Lung (tissue), 12 donors: ENCODE results near the gene LONRF2. TPM values are rescaled to one million over a fixed set of nuclear protein-coding genes. Genes with fewer than 3 reads are reported as not detected.

Source experiments
- ATAC-seq: fragments of 200-7000 bp; cut with Tn5 transposase; one replicate; pipeline ENCODE4 v1.9.1; 2020; ENCODE audit warnings: moderate number of reproducible peaks; ENCODE audit not compliant: insufficient read depth, low FRiP score
- DNase-seq, 3 donors: peaks; one replicate each; pipeline ENCODE4 v3.0.0-alpha.2; 2013 to 2017
- H3K27ac ChIP-seq, 2 donors: one replicate each; pipeline ENCODE4 v1.5.1; 2013; ENCODE audit warnings: mild to moderate bottlenecking in 2 of 2, moderate library complexity in 2 of 2, control low read depth in 1 of 2, inconsistent platforms in 1 of 2, low read depth in 1 of 2, low read length in 1 of 2
- H3K27me3 ChIP-seq, 3 donors: one replicate each; pipeline ENCODE4 v1.5.1; 2013; ENCODE audit warnings: low read length in 2 of 3; ENCODE audit not compliant: control insufficient read depth in 3 of 3, insufficient read depth in 3 of 3
- H3K36me3 ChIP-seq, 4 donors: one replicate each; pipeline ENCODE4 v1.5.1; 2013; ENCODE audit warnings: low read length in 4 of 4, mild to moderate bottlenecking in 1 of 4, moderate library complexity in 1 of 4; ENCODE audit not compliant: control insufficient read depth in 4 of 4, insufficient read depth in 4 of 4
- H3K4me1 ChIP-seq, 5 donors: one replicate each; pipeline ENCODE4 v1.5.1; 2013; ENCODE audit warnings: low read length in 5 of 5, mild to moderate bottlenecking in 2 of 5, moderate library complexity in 1 of 5; ENCODE audit not compliant: control insufficient read depth in 5 of 5, insufficient read depth in 5 of 5
- H3K4me3 ChIP-seq: one replicate; pipeline ENCODE4 v1.5.1; 2013; ENCODE audit warnings: mild to moderate bottlenecking, control low read depth, moderate library complexity
- H3K9ac ChIP-seq, 2 donors: one replicate each; pipeline ENCODE4 v1.5.1; 2013; ENCODE audit warnings: low read length in 2 of 2, control low read depth in 1 of 2; ENCODE audit not compliant: insufficient read depth in 1 of 2
- H3K9me3 ChIP-seq, 4 donors: one replicate each; pipeline ENCODE4 v1.5.1; 2013; ENCODE audit warnings: low read length in 3 of 4, mild to moderate bottlenecking in 1 of 4, moderate library complexity in 1 of 4; ENCODE audit not compliant: control insufficient read depth in 4 of 4, insufficient read depth in 3 of 4
- WGBS, 2 donors: extraction: QIAGEN DNeasy Blood & Tissue Kit; methylation state at CpG; one replicate each; pipeline ENCODE4 v1.1.7; 2013; 5-methylcytosine and 5-hydroxymethylcytosine counted together
- polyA plus RNA-seq, 2 donors: library from polyadenylated mRNA; stranded (reverse); fragments of 200-250 nt; gene quantifications; one replicate each; pipeline ENCODE4 v1.2.1, GENCODE V29; 2013
- total RNA-seq, 2 donors: library from RNA; depleted of rRNA in 1 of 2; stranded (reverse); fragments of >200 nt in 1 of 2; gene quantifications; one replicate each; pipeline ENCODE4 v1.2.1, GENCODE V29; 2014 to 2021
- TF ChIP-seq, protein P1 (sequence below): IDR thresholded peaks from 2 replicates; pipeline ENCODE4 v1.5.1; 2012; ENCODE audit warnings: mild to moderate bottlenecking; ENCODE audit errors: control extremely low read depth, extremely low read depth
- donor health status: control.
- donor health status: control.
- donor health status: Bipolar disorder and iron deficiency.
- donor health status: healthy.
- donor health status: DM: yes; HTN: yes; CAD: no.

LONRF2 gene
- total and polyA plus RNA-seq, 4 donors, result 0.38 to 5.2 (median 2.6) TPM

DNA sequence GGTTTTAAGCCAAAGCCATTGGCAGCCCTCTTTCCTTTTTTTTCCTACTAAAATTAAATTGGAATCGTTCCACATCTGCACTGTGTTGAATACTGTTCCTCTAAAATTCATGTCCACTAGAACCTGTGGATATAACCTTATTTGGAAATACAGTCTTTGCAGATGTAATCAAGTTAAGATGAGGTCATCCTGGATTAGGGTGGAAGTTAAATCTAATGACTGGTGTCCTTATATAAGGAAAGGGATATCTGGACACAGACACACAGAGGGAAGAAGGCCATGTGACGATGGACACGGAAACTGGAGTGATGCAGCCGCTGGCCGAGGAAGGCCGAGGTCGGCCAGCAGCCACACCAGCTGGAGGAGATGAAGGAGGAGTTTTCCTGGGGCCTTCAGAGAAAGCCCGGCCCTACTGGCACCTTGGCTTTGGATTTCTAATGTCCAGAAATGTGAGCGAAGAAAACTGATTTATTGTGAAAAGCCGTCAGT lies 49.4 kb downstream of the LONRF2 start:
- 78 to 89% methylated on average over 10 of the region's 10 CpGs for WGBS, 2 donors
- peaks cover 0 to 15% (median 6%) of the 10 kb centered on the region in 5 donors for H3K4me1 ChIP-seq
- no peak overlapping the region for H3K27ac ChIP-seq
- H3K9me3 ChIP-seq, result peaks cover 0 to 3% (median 0%) of the 10 kb centered on the region in 4 donors
- no peaks in the 10 kb centered on the region for H3K27me3 ChIP-seq
- no peak for ATAC-seq
- peak; percentile 62 to 84 (median 82) for DNase-seq
- H3K9ac ChIP-seq, result no peak overlapping the region
- H3K36me3 ChIP-seq, result no peaks in the 10 kb centered on the region
- TF ChIP-seq, protein P1, sequence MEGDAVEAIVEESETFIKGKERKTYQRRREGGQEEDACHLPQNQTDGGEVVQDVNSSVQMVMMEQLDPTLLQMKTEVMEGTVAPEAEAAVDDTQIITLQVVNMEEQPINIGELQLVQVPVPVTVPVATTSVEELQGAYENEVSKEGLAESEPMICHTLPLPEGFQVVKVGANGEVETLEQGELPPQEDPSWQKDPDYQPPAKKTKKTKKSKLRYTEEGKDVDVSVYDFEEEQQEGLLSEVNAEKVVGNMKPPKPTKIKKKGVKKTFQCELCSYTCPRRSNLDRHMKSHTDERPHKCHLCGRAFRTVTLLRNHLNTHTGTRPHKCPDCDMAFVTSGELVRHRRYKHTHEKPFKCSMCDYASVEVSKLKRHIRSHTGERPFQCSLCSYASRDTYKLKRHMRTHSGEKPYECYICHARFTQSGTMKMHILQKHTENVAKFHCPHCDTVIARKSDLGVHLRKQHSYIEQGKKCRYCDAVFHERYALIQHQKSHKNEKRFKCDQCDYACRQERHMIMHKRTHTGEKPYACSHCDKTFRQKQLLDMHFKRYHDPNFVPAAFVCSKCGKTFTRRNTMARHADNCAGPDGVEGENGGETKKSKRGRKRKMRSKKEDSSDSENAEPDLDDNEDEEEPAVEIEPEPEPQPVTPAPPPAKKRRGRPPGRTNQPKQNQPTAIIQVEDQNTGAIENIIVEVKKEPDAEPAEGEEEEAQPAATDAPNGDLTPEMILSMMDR, result no peak
- H3K4me3 ChIP-seq, result no peak overlapping the region

DNA sequence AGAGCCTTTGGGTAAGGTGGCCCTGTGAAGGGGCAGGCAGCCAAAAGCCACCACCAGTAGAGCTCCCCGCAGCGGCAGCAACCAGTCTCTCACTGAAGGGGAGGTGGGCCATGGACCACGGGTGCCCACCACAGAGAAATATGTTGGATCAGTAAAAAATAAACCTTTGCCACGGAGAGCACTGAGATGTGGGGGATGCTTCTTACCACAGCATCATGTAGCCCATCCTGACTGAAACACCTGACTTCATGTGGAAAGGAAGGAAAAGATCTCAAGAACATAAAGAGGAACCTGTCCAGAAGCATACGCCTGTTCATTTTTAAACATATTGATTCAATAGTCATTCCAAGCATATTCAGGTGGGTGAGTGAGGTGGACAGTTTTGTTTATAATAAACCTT lies 51.1 kb downstream of the LONRF2 start:
- H3K4me1 ChIP-seq, result peaks cover 0 to 15% (median 6%) of the 10 kb centered on the region in 5 donors
- no peak for ATAC-seq
- H3K27me3 ChIP-seq, result no peaks in the 10 kb centered on the region
- no peak overlapping the region for H3K27ac ChIP-seq
- WGBS, 2 donors, result 97 to 98% methylated on average over 5 of the region's 5 CpGs
- TF ChIP-seq, protein P1, result no peak
- DNase-seq, result no peak
- H3K9me3 ChIP-seq, result peaks cover 0 to 3% (median 0%) of the 10 kb centered on the region in 4 donors
- H3K4me3 ChIP-seq, result no peak overlapping the region
- H3K9ac ChIP-seq, result no peak overlapping the region
- H3K36me3 ChIP-seq, result no peaks in the 10 kb centered on the region

DNA sequence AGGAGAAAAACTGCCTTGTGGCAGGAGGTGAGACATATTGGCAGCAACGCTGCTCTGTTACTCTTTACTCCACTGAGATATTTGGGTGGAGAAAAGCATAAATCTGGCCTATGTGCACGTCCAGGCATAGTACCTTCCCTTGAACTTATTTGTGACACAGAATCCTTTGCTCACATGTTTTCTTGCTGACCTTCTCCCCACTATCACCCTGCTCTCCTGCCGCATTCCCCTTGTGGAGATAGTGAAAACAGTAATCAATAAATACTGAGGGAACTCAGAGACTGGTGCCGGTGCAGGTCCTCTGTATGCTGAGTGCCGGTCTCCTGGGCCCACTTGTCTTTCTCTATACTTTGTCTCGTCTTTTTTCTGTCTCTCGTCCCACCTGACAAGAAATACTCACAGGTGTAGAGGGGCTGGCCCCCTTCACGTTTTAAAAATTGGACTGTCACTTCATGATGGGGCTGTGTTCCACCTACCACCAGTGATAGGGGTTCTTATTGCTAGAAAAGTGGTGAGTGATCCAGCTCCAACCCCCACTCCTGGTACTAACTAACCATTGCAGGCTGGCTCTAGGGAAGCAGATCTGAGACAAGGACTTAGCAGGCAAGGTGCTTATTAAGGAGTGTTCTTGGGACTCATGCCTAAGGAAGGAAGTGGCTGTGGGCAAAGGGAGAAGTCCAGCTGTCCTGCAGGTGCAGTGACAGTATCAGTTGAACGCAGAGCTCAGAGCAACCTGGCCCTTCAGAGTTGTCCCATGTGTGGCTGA lies 51.7 kb downstream of the LONRF2 start:
- ATAC-seq (no peak), DNase-seq (no peak)
- Histone ChIP-seq H3K4me1 (peaks cover 0 to 15% (median 6%) of the 10 kb centered on the region in 5 donors), H3K27ac (no peak overlapping the region), H3K9me3 (peaks cover 0 to 3% (median 0%) of the 10 kb centered on the region in 4 donors), H3K9ac (no peak overlapping the region), H3K27me3 (no peaks in the 10 kb centered on the region), H3K4me3 (no peak overlapping the region), H3K36me3 (no peaks in the 10 kb centered on the region)
- TF ChIP-seq, protein P1, result no peak
- WGBS, 2 donors, result 91 to 92% methylated on average over 9 of the region's 9 CpGs
